Gastroesophageal sphincter (tissue), 3 donors: ENCODE results near the gene ZIC4.

Experiments
- CTCF ChIP-seq, 4 experiments: fragments of 200-600 bp in 2 of 4; fragments of 450-650 bp in 2 of 4; sonication (generic) in 1 of 4; IDR thresholded peaks; one replicate each; pipeline ENCODE4 v1.5.1; 2017 to 2019; ENCODE audit warnings: antibody characterized with exemption in 4 of 4, mild to moderate bottlenecking in 2 of 4, moderate library complexity in 2 of 4
- EP300 ChIP-seq: sonication (generic); formaldehyde crosslinking; IDR thresholded peaks from one replicate; pipeline ENCODE4 v1.6.1; 2017; ENCODE audit warnings: antibody characterized with exemption, mild to moderate bottlenecking
- POLR2A ChIP-seq, 2 donors: fragments of 450-650 bp; IDR thresholded peaks; one replicate each; pipeline ENCODE4 v1.6.1; 2017; ENCODE audit warnings: antibody characterized with exemption in 2 of 2, mild to moderate bottlenecking in 2 of 2, moderate library complexity in 1 of 2
- POLR2AphosphoS5 ChIP-seq: sonication (generic); formaldehyde crosslinking; IDR thresholded peaks from one replicate; pipeline ENCODE4 v1.6.1; 2017; ENCODE audit warnings: antibody characterized with exemption

GRCh38 chr3:147336543-147337278 is 69.6 kb downstream of the ZIC4 start:
- TF ChIP-seq CTCF (IDR thresholded peaks at IDR 0.05) = no peak
- TF ChIP-seq EP300 = no peak
- TF ChIP-seq POLR2A (IDR thresholded peaks at IDR 0.05) = no peak
- no peak for TF ChIP-seq POLR2AphosphoS5
